ENCODE measurements around the gene FAM149B1.
A peak's percentile ranks its signal among the peaks of the same experiment; 100 is the strongest.
"Not testable (repeated sequence)": the region's sequence is repeated elsewhere in the genome, so short reads cannot be mapped to it uniquely, and the experiment has no call there.

FAM149B1 gene

DNA sequence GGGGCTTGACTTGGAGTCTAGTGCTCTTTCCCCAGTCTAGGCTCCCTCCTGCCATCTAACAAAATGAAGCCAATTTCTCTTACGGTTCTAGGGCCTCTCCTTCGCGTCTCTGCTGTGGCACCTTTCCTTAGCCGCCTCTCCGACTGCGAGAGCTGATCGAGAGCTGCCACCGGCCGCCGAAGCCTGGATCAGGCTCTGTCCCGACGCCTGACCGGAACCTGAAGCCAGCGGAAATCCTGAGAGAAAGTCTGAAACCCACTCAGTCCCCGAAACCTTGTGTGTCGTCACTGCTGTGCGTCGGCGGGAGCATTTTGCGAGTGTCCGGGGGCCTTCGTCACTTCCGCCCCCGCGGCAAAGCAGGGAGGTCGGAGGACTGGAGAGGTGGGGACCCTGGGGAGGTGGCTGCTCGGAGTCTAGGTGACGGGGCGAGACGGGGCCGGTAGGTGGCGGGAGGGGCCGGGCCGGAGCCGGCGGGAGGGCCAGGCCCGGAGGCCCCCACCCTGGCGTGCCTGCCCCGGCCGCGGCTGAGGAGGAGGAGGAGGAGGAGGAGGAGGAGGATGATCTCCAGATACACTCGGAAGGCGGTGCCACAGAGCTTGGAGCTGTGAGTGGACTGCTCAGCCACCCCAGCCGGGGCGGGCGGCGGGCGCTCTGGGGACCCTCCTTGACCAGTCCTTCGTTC, at the start of gene FAM149B1, which contains the start of gene ECD:
Gene FAM149B1, plus strand, starts transcription at position 337 of the 682 bp plus-strand sequence. Its CDS starts 221 bp downstream, at position 558.
Gene ECD, minus strand, starts transcription at position 226 of the 682 bp plus-strand sequence. CDS start 4,071 bp downstream, outside the sequence.
- DNase-seq (ENCODE audit: low read depth in 2 of 3, low spot score in 1 of 3): peak; percentile 88 to 91 (median 89)

DNA sequence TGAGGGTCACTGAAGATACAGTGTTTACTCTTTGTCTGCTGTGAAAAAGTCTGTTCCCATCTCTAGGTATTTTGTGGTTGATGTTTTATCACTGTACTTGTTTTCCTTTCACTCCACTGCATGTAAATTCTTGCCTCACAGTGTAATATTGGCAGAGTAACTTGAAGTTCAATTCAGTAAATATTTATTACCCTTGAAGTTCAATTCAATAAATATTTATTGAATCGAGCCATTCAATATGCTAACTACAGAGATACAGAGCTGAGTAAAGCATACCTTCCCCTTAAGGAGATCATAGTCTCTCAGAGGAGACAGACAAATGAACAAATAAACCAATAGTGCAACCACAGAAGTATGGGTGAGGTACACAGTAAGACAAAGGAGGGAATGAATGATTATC, 48.5 kb upstream of the FAM149B1 start:
- no peak for DNase-seq (ENCODE audit: low read depth in 2 of 3, low spot score in 1 of 3)

DNA sequence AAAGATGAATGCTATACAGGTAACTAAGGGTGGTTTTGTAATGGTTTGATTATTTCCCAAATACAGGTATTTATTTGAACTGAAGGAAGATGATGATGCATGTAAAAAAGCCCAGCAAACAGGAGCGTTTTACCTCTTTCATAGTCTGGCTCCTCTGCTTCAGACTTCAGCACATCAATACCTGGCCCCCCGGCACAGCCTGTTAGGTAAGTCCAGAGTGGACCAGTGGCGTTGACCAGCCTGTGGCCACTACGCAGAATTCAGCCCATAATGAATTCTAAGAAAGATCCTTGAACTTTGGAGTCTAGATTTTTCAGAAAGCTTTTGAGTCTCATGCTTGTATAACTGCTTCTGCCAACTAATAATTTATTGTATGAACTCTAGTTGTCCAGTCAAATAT, 48.0 kb upstream of the FAM149B1 start:
- DNase-seq (ENCODE audit: low read depth in 2 of 3, low spot score in 1 of 3): no peak

DNA sequence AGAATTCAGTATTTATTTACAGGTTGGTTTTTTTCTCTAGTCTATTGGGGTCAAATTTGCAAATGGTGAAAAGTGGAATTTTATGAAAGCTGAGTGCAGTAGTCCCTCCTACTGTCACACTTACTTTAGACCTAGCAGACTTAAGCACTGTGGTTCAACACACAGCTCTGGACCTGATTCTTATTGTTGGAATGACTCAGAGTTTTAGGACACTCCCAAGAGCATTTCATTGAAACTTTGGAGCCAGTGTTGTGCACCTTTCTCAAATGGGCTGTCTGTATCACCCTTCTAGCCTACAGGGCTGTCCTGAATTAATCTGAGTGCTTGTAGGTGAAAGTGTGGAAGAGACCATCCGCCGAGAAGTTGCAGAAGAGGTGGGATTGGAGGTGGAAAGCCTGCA, 41.6 kb upstream of the FAM149B1 start:
- no peak for DNase-seq (ENCODE audit: low read depth in 2 of 3, low spot score in 1 of 3)

DNA sequence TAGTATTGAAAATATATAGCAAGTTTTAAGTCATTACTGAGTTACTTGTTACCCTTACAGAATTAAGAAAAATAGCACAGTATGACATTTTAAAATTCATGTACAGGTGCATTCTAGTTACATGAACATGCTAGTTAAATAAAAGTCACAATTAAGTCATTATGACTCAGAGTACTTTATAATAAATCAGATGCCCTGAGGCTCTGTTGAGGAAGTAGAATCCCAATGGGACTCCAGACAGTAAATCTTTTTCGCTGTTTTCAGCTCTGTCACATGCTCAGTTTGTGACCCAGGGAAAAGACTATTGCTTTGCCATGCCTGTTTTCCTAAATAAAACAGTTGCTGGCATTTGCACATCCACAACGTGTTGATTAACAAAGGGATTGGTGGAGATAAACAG, 36.6 kb upstream of the FAM149B1 start:
- no peak for DNase-seq (ENCODE audit: low read depth in 2 of 3, low spot score in 1 of 3)

DNA sequence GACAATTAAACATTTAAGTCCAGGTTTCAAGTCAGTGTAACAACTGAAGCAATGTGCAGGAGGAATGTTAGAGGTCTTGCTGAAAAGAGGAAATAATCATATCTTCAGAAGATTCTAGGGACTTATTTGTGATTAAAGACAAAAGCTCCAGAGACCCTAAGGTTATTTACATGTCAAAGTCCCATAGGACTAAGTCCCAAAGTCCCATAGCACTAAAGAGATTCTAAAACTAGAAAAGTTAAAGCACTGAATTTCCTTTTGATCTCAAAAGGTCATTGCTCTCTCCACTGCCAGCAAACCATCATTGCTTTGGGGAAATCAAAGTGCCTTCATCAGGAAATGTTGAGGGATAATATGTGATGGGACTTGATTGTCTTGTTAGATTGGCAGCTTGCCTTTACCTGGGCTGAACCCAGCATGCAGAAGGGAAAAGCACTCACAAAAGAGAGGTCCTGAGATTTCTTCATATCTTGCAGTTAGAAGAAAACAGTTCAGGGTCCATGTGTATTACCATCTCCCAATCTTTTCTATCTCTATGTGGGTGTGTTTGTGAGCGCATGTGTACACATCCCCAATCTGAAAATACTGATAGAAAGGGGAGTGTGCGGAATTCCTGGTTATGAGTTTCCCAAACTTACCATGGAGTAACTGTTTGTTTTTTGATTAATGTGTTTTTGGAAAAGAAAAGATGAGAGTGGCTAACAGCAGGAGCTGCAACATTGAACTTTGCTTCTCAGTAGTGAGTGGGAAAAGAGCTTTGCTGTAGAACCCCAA, 35.8 kb upstream of the FAM149B1 start:
- no peak for DNase-seq (ENCODE audit: low read depth in 2 of 3, low spot score in 1 of 3)

DNA sequence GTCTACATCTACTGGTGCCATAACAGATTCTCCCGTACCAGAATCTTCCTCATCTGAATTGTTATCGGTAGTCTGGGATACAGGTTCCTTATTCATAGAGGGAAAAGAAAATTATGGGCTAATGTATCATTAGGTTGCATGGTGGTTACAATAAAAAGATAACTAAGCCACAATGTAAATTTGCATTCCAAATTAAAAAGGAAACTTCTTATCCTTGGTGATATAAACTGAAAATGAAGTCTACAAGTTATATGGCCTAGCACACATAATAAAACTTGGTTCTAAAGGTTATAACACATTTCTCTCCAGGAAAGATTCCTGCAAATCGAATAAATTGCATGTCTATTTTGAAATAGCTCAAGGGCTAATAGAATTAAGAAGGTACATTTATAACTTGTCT, 33.2 kb upstream of the FAM149B1 start:
- DNase-seq (ENCODE audit: low read depth in 2 of 3, low spot score in 1 of 3): no peak

DNA sequence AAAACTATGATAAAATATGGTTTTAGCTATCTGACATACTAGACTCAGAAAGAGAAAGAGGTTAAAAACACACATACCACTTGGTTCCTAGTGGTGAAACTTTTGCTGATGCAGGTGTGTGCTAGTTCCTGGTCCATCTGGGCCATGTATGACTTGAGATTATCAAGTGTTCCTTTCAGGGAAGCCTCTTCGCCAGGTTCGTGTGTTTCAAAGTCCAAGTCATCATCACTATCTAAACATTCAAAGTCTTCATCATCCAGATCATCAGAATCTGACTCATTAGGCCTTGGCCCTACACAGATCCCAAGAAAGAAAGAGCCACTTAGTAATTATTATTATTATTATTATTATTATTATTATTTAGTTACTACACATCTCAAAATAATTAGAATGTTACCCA, 31.3 kb upstream of the FAM149B1 start:
- no peak for DNase-seq (ENCODE audit: low read depth in 2 of 3, low spot score in 1 of 3)

DNA sequence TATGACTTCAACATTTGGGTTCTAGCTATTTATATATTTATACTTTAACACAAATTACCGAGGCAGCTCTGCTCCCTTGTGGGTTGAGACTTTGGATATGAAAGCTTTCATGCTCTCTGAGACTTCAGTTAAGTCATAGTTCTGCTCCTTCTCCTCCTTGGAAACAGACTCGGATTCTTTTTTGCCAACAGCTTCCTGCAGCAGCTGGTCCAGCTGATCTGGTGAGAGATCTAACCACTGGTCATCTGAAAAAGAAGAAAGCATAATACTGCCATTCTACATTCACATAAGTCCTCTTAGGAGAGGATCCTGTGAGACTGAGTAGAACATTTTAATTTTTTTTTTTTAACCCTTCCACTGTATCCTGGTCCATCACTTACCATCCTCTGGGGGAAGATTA, 28.7 kb upstream of the FAM149B1 start:
- DNase-seq (ENCODE audit: low read depth in 2 of 3, low spot score in 1 of 3): no peak

DNA sequence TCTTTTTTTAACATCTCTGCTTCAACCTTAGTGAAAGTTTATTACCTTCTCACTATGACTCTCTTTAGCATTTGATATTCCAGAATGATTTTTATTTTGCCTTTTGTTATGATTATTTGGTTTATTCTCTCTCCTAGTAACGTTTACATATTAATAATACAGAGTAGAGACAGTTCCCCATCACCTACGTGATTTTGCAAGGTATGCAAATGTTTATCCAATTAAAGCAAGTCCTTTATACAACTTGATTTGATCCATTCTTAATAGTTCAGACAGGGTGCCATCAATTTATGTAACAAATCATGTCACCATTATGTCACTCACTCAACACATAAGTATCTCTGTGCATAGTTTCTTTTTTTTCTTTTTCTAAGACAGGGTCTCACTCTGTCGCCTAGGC, 26.3 kb upstream of the FAM149B1 start:
- DNase-seq (ENCODE audit: low read depth in 2 of 3, low spot score in 1 of 3): no peak

DNA sequence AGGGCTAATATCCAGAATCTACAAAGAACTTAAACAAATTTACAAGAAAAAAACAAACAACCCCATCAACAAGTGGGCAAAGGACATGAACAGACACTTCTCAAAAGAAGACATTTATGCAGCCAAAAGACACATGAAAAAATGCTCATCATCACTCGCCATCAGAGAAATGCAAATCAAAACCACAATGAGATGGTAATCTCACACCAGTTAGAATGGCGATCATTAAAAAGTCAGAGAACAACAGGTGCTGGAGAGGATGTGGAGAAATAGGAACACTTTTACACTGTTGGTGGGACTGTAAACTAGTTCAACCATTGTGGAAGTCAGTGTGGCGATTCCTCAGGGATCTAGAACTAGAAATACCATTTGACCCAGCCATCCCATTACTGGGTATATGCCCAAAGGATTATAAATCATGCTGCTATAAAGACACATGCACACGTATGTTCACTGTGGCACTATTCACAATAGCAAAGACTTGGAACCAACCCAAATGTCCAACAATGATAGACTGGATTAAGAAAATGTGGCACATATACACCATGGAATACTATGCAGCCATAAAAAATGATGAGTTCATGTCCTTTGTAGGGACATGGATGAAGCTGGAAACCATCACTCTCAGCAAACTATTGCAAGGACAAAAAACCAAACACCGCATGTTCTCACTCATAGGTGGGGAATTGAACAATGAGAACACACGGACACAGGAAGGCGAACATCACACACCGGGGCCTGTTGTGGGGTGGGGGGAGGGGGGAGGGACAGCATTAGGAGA, 17.1 kb upstream of the FAM149B1 start:
- DNase-seq (ENCODE audit: low read depth in 2 of 3, low spot score in 1 of 3): not testable (repeated sequence)

DNA sequence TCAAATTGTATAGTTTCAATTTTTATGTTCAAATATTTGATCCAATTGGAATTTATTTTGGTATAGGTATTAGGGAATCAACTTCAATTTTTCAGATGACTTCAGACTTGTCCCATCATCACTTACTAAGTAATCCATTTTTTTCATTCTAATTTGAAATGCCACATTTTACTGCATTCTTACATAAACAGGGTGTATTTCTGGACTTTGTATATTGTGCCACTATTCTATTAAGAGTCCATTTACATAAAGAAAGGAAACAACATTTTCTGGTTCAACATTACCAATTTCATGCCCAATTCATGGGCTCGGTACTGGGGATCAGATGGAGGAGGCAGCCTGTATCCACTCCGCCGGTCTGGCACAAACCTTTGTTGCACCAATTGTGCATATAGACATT, 15.9 kb upstream of the FAM149B1 start:
- DNase-seq (ENCODE audit: low read depth in 2 of 3, low spot score in 1 of 3): no peak

DNA sequence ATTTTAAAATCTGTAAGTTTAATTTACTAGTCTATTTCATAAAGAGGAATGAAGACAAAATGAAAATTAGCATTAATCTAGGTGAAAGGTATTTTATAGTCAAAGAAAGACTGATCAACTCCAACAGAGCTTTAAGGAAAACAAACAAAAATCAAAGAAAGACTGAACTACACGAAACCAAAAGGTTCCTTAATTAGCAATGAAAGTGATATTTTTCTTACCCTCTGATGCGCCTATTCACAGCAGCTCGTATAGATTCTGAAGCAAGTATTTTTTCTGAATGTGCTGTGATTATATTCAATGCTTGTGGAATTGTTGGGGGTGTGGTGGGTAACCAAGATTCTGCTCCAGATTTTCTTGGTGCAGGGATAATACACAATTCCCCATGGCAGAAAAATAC, 11.9 kb upstream of the FAM149B1 start:
- DNase-seq (ENCODE audit: low read depth in 2 of 3, low spot score in 1 of 3): no peak

DNA sequence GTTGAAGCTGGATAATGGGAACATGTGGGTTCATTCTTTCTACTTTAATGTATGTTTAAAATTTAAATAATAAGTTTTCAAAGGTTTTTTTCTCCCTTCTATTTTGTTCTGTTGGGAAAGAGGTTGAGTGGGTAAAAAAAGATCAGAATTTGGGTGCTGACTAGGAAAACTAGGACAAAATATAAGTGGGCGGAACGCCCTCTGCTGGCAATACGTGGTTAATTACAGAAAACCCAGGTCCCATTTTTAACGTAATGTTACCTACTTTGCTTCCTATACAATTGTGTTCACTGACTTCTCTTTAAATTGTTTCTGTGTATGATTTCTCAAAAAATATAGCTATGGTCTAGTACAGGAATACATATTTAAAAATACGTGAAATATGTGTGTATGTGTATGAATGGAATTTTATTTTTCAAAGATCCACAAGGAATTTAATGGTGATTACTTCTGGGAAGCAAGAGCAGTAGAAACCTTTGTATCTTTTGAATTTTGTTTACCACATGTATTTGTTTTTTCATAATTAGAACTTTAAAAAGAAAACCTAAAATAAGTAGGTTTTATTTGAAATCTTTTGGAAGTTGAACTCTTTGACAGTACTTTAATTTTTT, 8.8 kb upstream of the FAM149B1 start:
- peak; percentile 11 to 55 (median 20) for DNase-seq (ENCODE audit: low read depth in 2 of 3, low spot score in 1 of 3)

DNA sequence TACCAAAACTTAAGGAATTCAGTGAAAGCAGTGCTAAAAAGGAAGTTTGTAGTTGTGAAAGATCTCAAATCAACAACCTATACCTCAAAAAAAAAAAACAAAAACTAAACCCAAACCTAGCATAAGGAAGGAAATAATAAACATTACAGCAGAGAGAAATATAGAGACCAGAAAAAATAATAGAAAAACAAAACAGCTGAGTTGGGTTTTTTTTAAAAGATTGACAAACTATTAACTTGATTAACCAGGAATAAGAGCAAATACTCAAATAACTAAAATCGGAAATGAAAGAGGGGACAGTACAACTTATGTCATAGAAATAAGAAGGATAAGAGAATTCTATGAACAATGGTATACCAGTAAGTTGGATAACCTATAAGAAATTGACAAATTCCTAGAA, 6.8 kb upstream of the FAM149B1 start:
- no peak for DNase-seq (ENCODE audit: low read depth in 2 of 3, low spot score in 1 of 3)

DNA sequence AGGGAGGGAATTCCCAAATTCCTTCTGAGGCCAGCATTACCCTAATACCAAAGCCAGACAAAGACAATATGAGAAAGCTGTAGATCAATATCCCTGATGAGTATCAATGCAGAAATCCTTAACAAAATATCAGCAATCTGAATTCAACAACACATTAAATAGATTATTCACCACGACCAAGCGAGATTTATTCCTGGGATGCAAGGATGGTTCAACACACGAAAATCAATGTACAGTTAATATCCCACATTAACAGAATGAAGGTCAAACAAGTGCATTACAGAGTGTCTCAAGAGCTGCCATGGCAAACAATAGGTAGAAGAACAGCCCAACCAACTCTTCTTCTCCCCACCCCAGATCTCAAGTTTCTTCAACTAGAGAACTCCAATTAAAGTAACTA, 6.3 kb upstream of the FAM149B1 start:
- DNase-seq (ENCODE audit: low read depth in 2 of 3, low spot score in 1 of 3): no peak

DNA sequence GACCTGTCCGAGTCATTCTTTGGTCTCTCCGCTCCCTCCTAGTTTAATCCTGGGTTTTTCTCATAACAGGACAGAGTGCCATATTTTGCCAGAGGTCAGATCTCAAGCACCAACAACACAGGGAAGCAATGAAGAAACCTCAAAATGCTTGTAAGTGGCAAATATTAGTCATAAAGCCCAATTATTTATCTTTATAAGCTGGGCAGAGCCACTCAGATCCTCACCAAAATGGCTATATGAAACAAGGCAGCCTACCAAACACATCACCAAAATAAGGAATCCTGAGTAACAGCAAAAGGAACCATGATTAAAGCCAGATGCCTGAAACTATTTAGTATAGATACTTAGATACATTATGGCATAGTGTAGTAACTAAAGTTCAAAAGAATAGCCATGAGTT, 4.8 kb upstream of the FAM149B1 start:
- no peak for DNase-seq (ENCODE audit: low read depth in 2 of 3, low spot score in 1 of 3)

DNA sequence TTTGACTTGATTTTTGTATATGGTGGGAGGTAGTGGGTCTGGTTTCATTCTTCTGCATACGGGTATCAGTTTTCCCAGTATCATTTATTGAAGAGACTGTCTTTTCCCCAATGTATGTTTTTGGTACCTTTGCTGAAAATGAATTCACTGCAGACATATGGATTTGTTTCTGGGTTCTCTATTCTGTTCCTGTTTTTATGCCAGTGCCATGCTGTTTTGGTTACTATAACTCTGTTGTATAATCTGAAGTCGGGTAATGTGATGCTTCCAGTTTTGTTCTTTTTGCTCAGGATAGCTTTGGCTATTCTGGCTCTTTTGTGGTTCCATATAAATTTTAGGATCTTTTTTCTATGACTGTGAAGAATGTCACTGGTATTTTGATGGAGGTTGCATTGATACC, 947 bp upstream of the FAM149B1 start:
- no peak for DNase-seq (ENCODE audit: low read depth in 2 of 3, low spot score in 1 of 3)

DNA sequence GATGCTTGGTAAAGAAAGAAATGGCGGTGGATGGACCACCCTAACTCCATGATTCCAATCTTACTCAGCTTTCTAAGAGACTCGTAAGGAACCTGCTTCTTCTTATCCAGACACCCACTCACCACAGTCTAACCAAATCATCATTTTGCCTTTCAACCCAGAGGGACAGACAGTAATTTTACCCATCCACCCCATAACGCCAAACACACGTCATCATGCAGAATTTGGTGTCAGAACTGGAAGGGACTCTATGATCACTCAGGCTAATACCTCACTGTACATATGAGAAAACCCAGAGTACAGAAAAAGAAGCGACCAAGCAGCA, 499 bp upstream of the FAM149B1 start:
- peak in 2 of 3 donors; percentile 3 to 9 for DNase-seq (ENCODE audit: low read depth in 2 of 3, low spot score in 1 of 3)

DNA sequence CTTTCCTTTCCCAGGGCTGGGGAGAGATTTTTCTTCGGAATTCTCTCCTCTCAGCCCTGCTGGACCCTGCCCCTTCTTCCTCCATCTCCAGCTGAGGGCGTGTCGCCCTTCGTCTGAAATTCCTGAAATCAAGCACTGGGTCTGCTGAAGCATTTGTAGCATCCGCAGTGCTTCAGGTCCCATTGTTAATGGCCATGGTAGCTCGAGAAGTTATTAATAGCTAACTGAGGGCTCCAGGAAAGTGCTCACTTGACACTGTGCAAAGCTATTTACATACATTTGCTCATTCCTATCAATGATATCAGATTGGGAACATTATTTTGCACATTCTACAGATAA, 515 bp downstream of the FAM149B1 start:
- no peak for DNase-seq (ENCODE audit: low read depth in 2 of 3, low spot score in 1 of 3)

DNA sequence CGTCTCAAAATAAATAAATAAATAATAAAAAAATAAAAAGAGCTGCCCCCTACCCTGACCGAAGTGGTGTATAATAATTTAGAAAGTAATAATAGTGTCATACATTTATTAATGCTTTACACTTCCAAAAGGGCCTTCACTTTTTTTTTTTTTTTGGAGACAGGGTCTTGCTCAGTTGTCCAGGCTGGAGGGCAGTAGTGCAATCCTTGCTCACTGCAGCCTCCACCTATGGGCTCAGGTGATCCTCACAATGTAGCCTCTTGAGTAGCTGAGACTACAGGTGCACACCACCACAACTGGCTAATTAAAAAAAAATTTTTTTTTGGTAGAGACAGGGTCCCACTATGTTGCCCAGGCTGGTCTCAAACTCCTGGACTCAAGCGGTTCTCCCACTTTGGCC, 1.4 kb downstream of the FAM149B1 start:
- no peak for DNase-seq (ENCODE audit: low read depth in 2 of 3, low spot score in 1 of 3)

DNA sequence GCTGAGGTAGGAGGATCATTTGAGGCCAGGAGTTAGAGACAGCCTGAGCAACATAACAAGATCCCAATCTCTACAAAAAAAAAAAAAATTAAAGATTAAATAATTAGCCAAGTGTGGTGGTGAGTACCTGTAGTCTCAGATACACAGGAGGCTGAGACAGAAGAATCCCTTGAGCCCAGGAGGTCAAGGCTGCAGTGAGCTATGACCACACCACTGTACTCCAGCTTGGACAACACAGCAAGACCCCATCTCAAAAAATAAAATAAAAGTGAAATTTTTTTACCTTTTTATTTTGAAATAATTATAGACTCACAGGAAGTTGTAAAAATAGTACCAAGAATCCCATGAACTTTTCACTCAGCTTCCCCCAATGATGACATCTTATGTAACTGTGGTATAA, 4.9 kb downstream of the FAM149B1 start:
- no peak for DNase-seq (ENCODE audit: low read depth in 2 of 3, low spot score in 1 of 3)
